ENCODE data around the gene DNAH8.
A peak's percentile ranks its signal among the peaks of the same experiment; 100 is the strongest.

The DNAH8 gene

GRCh38 chr6:38799529-38800184, 84.5 kb downstream of the DNAH8 start:
- DNase-seq: no peak

GRCh38 chr6:38801305-38801704, 86.2 kb downstream of the DNAH8 start:
- DNase-seq: no peak

DNA sequence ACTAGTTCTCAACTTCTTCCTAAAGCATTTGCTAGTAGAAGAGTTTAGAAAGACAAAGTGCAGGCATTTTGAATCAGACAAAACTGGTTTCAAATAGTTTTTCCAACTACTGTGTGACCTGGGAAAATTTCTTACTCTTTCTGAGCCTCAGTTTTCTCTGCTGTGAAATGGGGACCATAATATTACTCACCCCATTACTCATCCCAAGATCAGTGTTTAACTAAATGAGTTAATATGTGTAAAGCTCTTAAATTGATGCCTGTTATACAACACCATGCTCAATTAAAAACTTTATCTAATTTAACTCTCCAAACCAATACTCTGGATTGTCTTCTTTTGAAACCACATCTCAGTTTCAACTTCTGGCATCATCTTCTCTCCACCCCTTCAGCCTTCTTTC, 87.4 kb downstream of the DNAH8 start:
- no peak for DNase-seq

DNA sequence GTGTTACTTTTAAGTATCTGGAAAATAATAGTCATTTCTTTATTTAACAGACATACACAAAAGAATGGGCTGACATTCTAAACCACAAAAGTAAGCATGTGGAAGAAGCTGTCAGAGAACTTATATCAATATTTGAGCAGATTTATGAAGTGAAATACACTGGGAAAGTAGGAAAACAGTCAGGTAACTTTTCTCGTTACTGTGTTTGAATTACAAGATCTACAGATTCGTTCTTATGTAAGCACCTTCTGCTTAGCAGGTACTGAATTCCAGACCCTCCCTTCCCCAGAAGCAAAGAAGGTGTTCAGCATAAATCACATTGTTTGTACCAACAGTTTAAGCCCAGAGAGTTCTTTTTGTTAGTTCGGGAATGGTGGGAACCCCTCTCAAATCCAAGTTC, 88.0 kb downstream of the DNAH8 start:
- no peak for DNase-seq

DNA sequence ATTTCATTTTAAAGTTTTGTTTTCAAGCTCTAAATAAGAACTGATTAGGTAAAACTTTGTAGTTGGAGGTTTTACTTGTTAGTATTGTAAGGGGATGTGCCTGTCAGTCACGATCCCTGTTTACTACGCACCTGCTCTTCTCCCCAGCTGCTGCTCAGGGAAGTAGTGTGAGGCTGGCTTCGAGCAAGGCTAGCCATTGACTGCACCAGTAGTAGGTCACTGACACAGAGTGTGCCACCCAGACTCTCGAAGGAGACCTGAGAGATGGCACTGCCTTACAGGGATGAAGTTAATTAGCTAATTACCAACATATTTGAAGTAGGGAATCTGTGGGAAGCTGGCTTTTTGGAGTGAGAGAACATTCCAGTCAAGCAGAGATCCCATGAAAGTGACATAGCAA, 89.2 kb downstream of the DNAH8 start:
- DNase-seq: peak; percentile 46

- DNase-seq: no peak
These were observed 90.1 kb downstream of the DNAH8 start for GRCh38 chr6:38805127-38805655.

DNA sequence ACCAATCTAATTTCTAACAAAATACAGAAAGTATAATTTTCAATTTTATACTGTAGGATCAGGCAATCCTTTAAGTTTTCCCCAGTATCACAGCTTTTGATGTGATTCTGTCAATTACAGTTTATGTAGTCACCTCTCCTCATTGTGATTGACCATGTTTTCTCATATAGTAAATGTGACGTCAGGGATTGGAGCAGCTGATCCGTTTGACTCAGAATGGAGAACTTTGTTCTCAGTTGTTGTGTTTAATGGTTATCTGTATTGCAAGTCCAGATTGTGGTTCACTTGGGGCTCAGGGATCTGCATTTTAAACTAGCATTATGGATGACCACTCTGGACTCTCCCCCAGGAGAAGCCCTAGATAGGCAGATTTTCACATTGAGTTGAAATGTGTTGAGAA, 90.6 kb downstream of the DNAH8 start:
- no peak for DNase-seq

DNA sequence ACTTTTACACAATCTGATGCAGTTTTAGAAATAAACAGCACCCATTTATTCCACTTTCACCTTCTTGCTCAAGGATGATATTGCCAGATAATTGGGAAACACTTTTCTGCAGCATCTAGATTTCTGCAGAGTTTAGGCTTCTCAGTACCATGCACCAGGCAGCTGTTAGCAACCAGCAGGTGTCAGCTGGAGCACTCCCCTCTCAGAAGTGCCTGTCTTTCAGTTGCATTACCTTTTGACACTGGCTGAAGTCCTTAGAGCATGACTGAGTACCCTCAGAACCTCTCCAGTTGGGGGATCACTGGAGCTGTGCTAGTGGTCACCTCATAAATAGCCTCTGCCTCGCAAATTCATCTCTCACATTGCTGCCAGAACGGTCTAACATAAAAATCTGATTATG, 91.2 kb downstream of the DNAH8 start:
- DNase-seq: peak; percentile 84

GRCh38 chr6:38806833-38807232, 91.7 kb downstream of the DNAH8 start:
- no peak for DNase-seq

- no peak for DNase-seq
These were observed 92.9 kb downstream of the DNAH8 start for GRCh38 chr6:38808039-38808438.

GRCh38 chr6:38813041-38813823, 98.1 kb downstream of the DNAH8 start:
- DNase-seq: no peak

GRCh38 chr6:38814761-38815160, 99.7 kb downstream of the DNAH8 start:
- DNase-seq: no peak

- no peak for DNase-seq
These were observed 100.1 kb downstream of the DNAH8 start for GRCh38 chr6:38815250-38815649.

GRCh38 chr6:38818691-38819090, 103.6 kb downstream of the DNAH8 start:
- no peak for DNase-seq

DNA sequence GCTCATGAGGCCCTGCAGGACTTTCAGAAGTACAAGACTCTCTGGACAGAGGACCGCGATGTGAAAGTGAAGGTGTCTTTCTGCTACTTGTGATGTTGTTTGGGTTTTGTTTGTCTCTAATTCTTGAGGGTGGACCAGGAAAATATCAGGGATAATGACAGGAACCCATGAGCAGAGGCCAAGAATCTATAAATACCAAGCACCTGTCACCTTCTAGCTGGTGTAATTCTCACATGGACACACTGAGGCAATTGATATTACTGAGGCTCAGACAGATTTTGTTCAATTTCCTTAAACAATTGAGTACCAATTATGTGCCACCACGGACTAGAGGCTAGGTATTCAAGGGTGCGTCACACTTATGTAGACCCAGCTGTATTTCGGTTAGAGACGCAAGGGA, 107.9 kb downstream of the DNAH8 start:
- DNase-seq: no peak

- no peak for DNase-seq
These were observed 109.3 kb downstream of the DNAH8 start for GRCh38 chr6:38824243-38824894.

GRCh38 chr6:38827024-38827423, 111.9 kb downstream of the DNAH8 start:
- DNase-seq: no peak

- no peak for DNase-seq
These were observed 116.8 kb downstream of the DNAH8 start for GRCh38 chr6:38831865-38832264.

DNA sequence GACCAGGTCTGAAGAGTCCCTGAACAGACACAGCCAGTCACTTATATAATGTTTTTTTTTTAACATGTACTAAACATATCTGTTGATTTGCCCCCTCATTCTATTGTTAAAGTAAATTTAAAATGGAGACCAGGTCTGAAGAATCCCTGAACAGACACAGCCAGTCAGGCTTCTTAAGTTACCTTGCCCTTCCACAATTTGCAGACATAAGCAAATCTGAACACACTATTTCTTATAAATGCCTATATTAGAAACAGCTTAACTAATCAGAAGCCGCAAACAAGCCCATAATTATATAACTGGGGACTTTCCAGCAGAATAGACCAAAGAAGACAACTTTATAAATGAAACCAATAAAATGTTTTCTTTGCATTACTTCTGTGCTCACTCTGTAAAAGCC, 118.2 kb downstream of the DNAH8 start:
- no peak for DNase-seq

DNA sequence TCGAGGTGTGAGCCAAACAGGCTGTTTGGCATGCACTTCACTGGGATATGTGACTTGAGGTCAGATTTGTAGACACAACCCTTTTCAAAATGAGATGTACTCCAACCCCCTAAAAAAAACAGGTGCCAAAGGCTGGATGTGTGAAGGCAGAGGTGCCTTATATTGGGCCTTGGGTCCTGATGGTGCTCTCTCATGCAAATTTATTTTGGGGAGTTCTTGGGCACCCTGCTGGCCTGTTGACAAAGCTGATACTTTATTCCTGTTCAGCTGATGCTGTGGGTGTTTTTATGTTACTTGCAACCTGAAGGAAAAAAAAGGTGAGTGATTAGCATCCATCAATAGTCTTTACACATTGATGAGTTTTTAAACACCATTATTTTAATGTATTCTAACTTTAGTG, 121.5 kb downstream of the DNAH8 start:
- DNase-seq: no peak

DNA sequence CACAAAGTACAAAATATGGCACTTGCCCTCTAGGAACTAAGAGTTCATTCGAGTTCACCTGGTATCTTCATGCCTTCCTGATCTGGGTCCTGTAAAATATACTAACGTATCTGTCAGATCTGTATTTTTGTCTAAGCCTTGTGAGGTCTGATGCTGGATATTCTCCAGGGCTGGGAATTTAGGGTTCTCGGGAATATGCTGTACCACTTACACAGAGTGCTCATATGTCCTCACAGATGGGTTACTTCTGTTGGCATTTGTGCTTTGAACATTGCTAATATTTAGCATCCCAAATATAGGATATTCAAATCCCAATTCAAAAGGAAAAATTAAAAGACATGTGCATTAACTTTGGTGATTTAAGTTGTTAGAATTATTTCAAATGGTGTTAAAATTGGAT, 122.0 kb downstream of the DNAH8 start:
- DNase-seq: no peak

DNA sequence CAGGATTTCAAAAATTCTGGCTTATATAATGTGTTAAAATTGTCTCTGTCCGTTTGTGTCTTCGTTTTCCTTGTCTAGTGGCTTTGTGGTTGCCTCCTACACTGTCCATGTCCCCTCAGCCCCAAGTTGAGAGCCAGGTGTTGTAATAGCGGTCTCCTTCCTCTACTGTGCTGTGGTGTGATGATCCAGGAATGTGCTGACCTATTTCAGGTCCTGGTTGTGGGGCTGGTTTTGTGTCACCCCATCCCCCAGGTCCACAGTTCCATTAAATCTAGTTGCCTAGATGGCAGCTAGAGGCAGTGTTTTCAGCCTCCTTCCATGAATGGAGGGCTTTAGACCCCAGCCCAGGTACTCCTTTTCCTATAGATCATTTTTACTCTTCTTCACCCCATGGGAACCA, 128.7 kb downstream of the DNAH8 start:
- no peak for DNase-seq

- DNase-seq: no peak
These were observed 130.8 kb downstream of the DNAH8 start for GRCh38 chr6:38845931-38846330.

DNA sequence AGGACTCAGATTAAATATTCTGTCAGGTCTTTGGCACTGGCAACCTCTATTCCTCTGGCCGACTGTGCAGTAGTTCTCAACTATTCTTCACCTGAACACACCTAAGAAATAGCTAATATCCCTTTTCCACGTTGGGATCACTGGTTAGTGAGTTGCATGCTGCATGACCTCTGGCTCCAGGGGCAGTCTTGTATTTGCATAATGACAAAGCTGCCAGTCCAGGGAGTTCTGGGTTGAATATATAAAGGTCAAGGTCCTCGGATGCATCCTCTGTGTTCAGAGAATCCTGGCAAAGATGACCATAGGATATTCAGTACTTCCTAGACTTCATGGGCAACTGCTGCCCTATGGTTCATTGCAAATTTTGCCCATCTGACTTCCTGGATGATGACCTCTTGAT, 131.2 kb downstream of the DNAH8 start:
- DNase-seq: no peak

All from NCI-H510A (cell line).